GM21529 (cell line): Measurements from ENCODE around the gene PDLIM5.
"Not testable (repeated sequence)": the region's sequence is repeated elsewhere in the genome, so short reads cannot be mapped to it uniquely, and the experiment has no call there.

Experiments used
- ATAC-seq: cut with Tn5 transposase; IDR thresholded peaks from one replicate; pipeline ENCODE4 v1.9.1; 2021; ENCODE audit not compliant: unreplicated experiment

Gene PDLIM5

DNA sequence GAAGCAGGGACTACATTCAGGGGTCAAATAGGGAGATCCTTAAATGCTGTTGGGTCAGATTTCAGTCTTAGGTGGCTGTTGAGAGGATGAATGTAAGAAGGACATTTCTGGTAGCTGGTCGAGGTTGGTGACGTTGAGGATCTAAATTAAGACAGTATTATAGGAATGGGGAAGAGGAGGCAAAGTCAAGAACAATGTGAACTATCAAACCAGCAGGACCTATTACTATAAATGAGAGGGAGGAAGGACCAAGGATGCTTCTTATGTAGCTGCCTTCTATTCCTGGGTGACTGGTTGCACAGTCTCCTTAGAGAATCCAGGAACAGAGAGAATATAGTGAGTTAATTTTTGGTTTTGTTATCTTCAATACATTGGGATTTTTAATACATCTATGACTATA lies 187.6 kb downstream of the PDLIM5 start:
- ATAC-seq, result no peak

DNA sequence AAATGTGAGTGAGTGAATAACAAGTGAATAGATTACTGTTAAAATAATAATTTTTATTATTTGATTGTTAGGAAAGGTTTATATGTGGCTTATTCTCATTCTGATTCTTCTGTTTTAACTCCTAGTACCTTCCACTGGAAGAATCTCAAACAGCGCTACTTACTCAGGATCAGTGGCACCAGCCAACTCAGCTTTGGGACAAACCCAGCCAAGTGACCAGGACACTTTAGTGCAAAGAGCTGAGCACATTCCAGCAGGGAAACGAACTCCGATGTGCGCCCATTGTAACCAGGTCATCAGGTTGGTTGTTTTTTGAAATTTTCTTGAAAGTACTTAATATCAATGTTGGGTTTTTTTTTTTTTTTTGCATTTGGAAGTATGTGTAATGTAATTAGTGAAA lies 188.4 kb downstream of the PDLIM5 start:
- ATAC-seq, result no peak

DNA sequence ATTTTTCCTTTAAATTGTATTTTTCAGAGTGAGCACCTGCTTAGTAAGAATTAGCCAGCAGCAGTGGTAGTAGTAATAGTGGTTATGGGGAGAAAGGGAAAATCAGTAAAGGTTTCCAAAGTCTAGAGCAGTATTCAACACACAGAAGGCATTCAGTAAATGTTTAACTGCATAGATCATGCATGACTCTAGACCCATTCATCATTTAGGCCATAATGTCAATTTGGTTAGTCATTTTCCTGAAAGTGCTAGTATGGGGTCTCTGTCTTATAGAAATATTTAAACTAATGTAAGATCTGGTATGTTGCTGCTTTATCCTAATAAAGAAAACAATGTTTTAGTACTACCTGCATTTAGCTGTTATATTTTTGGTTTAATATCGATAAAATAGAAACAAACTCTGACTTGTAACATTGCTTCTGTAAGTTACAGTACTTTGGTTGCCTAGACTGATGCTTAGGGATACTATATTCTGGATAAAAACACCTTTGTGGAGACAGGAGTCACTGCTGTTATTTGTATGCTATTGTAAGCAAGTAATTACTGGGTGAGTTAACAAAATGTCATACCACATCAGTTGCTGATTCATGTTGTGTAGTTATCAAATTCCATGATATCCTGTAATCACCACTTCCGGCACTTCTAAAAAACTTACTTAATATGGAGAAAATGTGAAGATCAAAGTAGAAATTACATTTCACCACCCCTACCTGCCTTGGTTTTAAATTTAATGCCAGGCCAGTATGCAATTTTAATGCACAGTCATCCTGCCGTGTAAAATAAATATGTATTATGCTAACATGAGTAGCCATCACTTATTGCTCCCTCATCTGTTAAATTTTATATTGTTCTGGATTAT lies 190.2 kb downstream of the PDLIM5 start:
- ATAC-seq, result no peak

DNA sequence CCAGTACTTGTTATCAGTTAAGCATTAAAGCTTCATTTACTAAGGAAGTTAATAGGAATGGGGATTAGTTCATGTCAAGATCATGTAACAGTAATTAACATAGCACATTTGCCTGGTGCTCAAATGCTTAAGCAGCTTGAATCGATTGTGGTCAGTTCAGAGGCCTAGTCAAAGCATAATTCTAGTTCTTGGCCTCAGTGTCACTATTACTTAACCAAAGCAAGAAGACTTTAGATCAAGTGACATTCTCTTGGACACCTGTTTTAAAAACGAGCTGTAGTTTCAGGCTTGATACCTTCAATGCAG lies 190.8 kb downstream of the PDLIM5 start:
- no peak for ATAC-seq

DNA sequence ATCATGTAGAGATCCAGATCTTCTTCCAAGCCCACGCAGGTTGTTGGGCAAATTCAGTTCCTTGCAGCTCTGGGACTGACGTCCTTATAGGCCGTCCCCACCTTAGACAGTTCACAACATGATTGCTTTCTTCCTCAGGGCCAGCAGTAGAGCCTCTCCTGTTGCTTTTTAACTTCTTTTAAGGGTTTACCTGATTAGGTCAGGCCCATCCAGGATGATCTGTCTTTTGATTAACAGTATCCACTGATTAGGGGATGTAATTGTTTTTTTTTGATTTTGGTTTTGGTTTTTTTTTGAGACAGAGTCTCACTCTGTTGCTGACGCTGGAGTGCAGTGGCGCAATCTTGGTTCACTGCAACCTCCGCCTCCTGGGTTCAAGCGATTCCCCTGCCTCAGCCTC lies 197.0 kb downstream of the PDLIM5 start:
- ATAC-seq, result no peak

DNA sequence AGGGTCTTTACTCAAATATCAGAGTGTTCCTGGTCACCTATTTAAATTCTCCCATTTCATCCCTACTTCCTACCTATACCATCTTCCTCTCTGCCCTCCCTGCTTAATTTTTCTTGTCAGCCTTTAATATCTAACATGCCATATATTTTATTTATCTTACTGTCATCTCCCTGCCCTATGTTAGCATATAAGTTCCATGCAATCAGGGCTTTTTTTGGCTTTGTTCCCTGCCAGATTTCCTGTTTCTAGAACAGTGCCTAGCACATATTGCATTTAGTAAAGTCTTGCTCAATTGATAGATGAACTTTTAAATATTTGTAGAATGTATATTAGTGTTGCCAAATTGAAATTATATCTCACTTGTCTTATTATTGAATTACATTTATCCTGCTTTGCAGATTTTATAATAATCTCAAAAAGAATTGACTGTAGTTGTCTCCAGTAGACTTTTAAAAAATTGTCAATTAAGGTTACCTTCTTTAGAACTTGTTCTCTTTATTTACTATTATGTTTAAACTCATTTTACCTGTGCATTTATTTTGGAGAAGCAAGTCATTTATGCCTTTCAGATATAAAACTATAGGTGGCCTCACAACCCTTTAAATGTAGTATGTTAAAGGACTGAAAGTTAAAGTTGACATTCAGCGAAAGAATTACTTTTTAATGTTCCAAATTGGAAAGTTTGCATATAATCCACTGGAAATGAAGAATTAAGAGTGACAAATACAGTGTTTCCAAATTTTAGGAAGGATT lies 197.8 kb downstream of the PDLIM5 start:
- no peak for ATAC-seq

DNA sequence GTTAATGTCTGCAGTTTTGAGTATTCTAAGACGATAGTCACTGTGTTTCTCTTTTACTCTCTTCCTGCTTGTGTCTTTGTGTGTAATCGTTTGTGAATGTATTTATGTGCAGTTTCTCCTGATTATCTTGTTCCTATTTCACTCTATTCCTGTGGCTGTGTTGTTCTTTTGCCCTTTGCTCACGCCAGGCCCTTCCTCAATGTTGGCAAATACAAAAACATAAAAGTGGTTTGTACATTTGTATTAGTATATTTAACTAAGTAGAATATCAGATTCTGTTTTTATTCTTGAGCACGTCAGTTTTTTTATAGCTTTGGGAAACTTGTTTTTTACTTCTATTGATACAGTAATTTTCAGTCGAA lies 198.4 kb downstream of the PDLIM5 start:
- no peak for ATAC-seq

DNA sequence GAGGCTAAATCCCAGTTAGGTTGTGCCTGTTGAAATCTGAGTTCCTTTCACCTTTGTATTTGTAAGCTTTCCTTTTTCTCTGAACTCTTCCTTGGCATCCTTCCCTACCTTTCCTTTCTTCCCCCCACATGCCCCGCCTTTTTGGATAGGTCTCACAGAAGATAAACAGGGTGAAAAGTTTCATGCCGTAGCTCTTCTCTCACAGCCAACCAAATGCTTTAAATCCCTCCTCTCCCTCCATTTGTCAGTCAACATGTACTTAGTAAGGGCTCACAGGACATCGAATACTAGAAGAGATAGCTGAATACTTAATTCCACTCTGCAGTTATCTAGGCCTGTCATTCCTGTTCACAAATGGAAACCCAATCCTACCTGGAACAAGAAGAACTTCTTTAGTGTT lies 198.9 kb downstream of the PDLIM5 start:
- no peak for ATAC-seq

DNA sequence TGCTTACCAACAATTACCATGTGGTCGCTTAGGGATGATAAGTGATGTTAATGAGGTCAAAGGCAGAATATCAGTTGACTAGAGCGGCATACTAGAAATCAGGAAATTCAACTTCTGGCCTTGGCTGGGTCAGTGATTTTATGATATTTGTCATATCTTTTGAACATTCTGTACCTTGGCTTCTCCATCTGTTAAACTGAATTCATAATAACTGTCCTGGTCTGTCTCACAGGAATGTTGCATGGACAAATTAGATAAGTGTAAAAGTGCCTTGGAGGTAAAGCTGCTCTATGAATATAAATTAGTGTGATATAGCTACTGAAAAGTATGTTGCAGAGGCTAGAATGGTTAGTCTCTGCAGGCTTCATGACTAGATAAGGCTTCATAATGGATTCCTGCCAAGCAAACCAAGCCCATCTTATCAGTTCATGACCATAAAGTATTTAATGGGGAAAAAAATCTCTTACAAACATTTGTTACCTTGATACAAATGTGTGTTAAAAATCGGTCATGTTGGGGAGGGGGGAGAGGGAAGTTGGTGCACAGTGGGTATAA lies 201.4 kb downstream of the PDLIM5 start:
- no peak for ATAC-seq

DNA sequence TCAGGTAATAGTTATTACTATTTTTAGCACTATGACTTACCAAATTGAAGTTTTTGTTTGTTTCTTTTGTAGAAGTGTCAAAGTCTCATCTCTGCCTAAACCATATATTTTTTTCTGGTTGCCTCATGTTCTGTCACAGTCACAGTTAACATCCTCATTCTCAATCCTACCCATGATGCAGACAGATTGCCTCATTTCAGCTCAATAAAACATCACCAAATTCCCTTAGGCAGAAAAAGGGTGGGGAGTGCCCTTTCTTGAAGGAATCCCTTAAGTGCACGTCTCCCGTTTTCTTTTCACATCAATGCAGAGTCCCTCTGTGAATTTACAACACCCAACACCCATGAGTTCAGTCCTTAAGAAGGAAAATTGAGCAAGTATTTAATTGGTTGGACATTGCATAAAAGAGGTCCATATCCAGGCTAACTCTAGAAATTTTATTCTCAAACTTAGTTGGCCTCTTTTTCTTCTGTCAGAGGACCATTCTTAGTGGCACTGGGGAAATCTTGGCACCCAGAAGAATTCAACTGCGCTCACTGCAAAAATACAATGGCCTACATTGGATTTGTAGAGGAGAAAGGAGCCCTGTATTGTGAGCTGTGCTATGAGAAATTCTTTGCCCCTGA lies 202.4 kb downstream of the PDLIM5 start:
- ATAC-seq, result no peak

DNA sequence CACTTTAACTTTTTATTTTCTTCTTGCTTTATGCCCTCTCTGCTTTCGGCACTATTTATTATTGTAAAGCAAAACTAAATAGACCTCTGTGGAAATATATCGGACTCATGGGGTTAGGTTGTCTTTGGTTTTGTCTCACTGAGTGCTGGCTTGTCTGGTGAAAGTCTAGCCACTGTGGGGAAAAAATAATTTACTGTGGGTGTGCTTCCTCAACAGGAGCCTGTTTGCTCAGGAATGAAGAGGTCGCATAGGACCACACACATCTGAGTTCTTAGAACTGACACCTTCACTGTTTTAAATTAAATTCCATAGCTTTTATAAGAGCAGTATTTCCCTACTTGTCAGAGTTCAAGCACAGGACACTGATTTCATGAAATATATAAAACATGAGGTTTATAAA lies 203.0 kb downstream of the PDLIM5 start:
- ATAC-seq, result no peak

DNA sequence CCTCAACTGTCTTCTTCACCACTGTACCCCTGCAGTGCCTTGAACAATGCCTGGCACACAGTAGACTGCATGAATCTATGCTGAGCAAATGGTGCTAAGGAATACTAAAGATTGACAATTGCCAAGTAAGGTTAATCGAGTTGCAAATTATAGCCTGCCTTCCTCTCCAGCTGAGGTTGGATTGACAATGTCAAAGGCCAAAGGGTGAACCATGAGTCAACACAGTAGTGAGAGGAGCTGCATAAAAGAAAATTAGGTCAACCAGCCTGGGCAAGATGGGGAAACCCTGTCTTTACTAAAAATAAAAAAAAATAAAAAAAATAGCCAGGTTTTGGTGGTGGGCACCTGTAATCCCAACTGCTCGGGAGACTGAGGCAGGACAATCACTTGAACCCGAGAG lies 208.9 kb downstream of the PDLIM5 start:
- ATAC-seq, result no peak

DNA sequence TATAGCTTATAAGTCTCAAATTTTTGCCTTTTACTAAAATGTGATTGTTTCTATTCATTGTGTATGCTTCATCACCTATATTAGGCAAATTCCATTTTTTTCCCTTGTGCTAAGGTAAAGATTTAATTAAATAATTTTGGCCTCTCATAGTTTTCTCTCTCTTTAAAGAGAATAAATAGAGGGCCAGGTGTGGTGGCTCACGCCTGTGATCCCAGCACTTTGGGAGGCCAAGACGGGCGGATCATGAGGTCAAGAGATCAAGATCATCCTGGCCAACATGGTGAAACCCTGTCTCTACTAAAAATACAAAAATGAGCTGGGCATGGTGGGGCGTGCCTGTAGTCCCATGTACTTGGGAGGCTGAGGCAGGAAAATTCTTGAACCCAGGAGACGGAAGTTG lies 213.3 kb downstream of the PDLIM5 start:
- not testable (repeated sequence) for ATAC-seq

DNA sequence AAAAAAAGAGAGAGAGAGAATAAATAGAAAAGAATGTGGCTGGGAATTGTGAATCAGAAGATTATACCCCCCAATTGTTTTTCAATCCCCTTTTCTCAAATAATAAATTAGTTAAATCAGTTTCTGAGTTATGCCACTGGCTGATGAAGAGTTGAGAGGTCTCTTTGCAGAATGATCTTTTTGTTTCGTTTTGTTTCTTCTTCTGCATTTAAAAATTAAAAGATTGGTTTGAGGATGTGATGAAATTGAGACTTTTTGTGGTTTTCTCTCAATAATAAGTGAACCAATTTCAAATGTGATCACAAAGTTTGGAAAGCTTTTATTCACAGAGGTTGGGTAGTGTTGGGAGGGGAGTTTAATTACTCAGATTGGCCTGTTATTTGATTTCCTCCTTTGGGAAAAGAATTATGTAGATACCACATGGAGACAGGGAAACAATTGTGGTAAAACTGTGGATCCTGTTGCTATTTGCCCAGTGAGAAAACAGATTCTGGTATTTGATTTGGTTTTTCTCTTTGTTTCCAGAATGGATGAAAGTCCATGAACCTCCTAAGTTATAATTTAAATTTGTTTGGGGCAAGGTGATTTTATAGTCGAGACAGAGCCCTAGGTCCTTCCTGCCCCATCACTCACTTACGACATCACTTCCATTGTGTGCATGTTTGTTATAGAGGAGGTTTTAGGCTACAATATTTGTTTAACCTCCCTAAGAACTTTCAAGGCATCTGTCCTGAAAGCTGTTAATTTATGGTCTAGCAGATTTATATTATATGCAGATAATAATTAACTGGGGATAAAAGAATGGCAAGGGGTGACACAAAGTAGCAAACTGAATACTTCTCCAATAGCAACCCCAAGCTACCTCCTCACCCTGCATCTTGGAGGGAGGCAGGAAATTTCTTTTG lies 214.0 kb downstream of the PDLIM5 start:
- ATAC-seq, result no peak

DNA sequence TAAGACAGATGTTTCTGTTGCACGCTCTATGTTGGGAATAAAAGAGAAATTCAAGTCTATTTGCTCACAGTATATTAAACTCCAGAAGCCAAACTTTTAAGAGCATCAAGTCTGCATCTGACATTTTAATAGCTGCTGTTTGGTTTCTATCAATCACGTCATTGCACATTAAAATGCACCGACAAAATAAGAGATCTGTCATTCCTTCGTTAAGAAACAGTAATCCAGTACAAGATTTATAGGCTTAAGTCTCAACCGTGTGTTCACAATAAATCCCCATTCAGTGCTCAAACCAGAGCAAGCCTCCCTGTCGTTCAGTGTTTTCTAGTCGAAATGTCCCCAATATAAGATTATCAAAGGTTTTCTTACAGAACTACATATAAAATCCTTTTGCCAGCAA lies 217.0 kb downstream of the PDLIM5 start:
- ATAC-seq, result no peak

DNA sequence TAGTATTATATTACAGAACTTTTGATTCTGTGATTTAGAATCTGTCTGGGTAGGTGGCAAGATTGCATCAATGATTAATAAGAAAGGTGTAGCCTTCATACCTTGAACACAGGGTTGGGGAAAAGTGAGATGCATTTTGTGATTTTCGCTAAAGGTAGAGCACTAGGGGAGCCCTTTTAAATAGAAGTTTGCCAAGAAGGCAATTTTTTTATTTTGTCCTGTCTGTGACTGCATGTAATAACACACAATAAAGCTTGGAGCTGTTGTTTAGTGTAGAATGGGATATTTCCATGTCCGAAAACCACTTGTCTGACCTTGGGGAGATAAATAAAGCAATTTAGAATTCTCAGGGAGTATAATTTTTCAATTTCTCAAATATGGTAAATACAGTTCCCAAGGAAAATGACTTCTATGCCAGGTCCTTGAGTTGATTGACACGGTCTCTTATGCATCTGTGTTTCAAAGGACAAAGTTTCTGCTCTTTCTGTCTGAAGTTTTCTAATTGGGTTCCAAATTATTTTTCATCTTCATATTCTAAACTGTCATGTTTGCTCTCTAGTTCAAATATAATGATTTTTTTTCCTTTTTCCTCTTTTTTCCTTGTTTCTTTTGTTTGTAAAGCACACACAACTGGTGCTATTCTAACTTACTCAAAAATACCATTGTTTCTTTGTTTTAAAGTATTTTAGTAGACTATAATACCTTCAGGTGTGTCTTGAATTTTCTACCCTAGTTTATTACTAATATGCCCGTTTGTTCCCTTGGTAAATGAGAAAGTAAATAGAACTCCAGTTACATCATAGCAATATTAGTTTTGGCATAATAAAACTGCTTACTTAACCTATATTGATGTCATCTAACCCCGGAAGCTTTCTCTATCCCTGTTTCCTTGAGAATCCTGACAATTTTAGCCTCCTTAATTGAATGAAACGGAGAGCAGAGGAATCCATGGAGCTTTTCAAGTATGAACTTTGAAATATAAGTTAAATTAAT lies 218.2 kb downstream of the PDLIM5 start:
- no peak for ATAC-seq

DNA sequence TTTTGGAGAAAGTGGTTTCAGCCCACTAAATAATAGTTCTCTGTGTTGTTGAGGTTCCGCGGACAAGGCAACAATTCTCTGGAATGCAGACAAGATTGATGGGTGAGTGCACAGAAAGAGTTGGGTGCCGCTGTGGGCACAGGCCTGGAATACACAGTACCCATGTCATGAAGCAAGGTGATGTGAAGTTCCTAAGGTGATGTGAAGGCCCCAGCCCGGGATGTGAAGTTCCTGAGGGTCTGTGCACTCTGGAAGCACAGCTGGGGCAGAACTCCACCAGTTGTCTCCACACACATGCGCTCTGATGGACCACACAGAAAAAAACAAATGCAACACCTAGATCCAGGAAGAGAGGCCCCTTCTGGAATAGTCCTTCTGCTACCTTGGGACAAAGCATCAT lies 219.4 kb downstream of the PDLIM5 start:
- no peak for ATAC-seq

DNA sequence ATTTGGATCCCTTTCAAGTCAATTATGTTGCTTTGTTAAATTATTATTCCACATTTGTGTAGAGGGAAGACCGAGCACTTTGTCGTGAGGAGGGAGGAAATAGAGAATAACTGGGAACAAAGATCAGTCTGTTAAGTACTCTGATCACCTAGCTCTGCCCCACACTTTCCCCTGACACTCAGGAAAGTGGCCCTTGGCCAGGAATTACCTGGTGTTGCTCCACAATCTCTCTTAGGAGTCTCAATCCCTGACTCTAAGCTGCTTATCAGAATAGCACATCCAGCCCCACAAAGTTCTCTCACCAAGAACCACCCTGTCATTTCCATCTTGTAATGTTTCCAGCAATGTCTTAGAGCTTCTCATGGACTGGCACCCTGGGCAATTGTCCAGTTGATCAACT lies 222.2 kb downstream of the PDLIM5 start:
- ATAC-seq, result no peak

DNA sequence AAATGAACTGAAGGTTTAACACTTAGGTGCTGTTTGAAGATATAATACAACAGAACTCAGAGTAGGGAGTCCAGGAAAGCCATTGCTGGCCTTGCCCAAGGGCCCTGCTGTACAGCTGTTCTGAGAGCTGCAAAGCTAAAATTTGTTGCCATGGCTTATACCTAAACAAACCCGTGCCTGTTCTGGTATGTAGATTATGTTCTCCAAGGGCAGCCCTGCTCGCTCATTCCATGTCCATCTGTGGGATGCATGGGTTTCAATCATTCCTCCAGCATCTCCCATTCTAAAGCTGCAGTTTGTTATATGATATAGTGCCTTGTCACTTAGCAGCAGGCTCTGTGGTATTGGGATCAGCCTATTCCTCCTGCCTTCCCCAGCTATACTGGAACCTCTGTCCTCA lies 225.2 kb downstream of the PDLIM5 start:
- no peak for ATAC-seq

DNA sequence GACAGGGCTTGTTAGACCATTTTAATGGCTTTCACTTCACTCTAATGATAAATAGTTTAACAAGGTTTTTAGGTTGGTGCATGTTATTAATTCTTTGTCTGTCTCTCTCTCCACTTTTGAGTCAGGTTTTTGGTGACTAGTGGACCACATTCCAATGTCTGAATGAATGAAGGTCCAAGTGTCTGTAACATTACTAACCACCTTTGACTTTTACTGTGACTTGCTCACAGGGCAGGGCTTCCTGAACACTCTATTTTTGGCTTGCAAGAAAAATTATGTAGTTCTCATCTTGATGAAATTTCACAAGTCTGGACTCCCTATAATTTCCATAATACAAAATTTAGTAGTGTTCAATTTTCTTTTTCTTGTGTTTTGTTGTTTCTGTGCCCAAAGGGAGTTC lies 227.2 kb downstream of the PDLIM5 start:
- ATAC-seq, result no peak
